Testis (tissue), 2 donors: ENCODE measurements around the gene HAUS2.

Experiments
- CTCF ChIP-seq, 3 experiments: fragments of 450-650 bp in 2 of 3; fragments of 200-600 bp in 1 of 3; sonication (generic) in 1 of 3; IDR thresholded peaks; one replicate each; pipeline ENCODE4 v1.5.1; 2016 to 2019; ENCODE audit warnings: antibody characterized with exemption in 3 of 3, mild to moderate bottlenecking in 2 of 3, moderate library complexity in 1 of 3
- POLR2A ChIP-seq: fragments of 450-650 bp; IDR thresholded peaks from one replicate; pipeline ENCODE4 v1.6.1; 2017; ENCODE audit warnings: antibody characterized with exemption, mild to moderate bottlenecking, moderate library complexity

- TF ChIP-seq CTCF (IDR thresholded peaks at IDR 0.05), result no peak
- TF ChIP-seq POLR2A, result no peak
These were observed 34.1 kb downstream of the HAUS2 start for GRCh38 chr15:42582569-42583375.
